AG04450 (cell line): ENCODE measurements around the gene SEC14L3. TPM values are rescaled to one million over a fixed set of nuclear protein-coding genes. Genes with fewer than 3 reads are reported as not detected.

ENCODE experiments used
- CTCF ChIA-PET: fragments of 300-600, 350-600 bp; formaldehyde crosslinking; extraction: SDS; loops from one replicate; lab custom pipeline; 2022; ENCODE audit warnings: antibody characterized with exemption, inconsistent platforms; lab: Charles Lee
- POLR2A ChIA-PET: fragments of 350-600 bp; formaldehyde crosslinking; extraction: SDS; loops from one replicate; lab custom pipeline; 2021; ENCODE audit warnings: antibody characterized with exemption, inconsistent platforms; lab: Yijun Ruan, JAX
- DNase-seq: peaks from one replicate; pipeline ENCODE4 v3.0.0-alpha.2; 2011; ENCODE audit warnings: low read depth, low spot score
- H3K27ac ChIP-seq: one replicate; pipeline ENCODE4 v1.5.1; 2012; ENCODE audit warnings: low read depth, low read length, control low read depth
- H3K27me3 ChIP-seq: one replicate; pipeline ENCODE4 v1.6.0; 2012; ENCODE audit warnings: low read length; ENCODE audit not compliant: control insufficient read depth, insufficient read depth
- H3K4me3 ChIP-seq: 2 replicates; pipeline ENCODE4 v1.5.1; 2011; ENCODE audit warnings: mild to moderate bottlenecking, low read depth, low read length, control low read depth
- H3K9me3 ChIP-seq: 2 replicates; pipeline ENCODE4 v1.5.1; 2012; ENCODE audit warnings: low read length; ENCODE audit not compliant: control insufficient read depth, insufficient read depth
- CTCF ChIP-seq: IDR thresholded peaks from 2 replicates; pipeline ENCODE4 v1.5.1; 2011; ENCODE audit warnings: low read depth, low read length, control low read depth, inconsistent platforms
- polyA plus RNA-seq: library from polyadenylated mRNA; depleted of rRNA; stranded (reverse); fragments of >200 nt; gene quantifications from 2 replicates; pipeline ENCODE4 v1.2.3, GENCODE V29; 2011

Gene SEC14L3
- polyA plus RNA-seq, 1 experiment = not detected

DNA sequence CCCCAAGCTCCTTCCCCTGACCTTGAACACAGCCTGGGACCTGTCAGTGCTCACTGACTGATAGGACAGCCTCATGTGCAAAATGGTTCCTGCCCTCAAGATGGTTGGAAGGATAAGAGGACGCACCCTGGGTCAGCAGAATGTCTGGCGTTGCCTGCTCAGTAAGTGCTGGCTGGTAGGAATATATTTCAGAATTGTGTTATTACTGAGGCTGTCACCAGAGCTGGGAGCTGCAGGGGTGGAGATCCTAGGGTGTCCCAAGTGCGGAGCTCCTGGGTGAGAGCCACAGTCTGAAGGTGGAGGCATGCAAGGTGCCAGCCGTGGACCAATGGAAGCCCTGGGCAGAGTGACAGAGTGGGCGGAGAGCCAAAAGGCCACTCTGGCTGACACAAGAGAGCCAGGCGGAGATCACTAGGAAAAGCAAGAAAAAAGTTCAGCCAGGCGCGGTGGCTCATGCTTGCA, 34.7 kb upstream of the SEC14L3 start:
- no peak for TF ChIP-seq CTCF
- CTCF ChIA-PET = interaction anchor here (0.5 to 0.6 kb wide), 2 partner anchors 16 to 1280 kb away, joined by 4 to 5 read pairs; no protein-coding TSS in a partner anchor
- Histone ChIP-seq H3K27me3 (peaks cover 29% of the 10 kb centered on the region), H3K9me3 (0 out of 2 replicates have a peak, but pooled peaks cover under 1% of the 10 kb centered on the region), H3K4me3 (no peak overlapping the region), H3K27ac (no peak overlapping the region)
- DNase-seq = no peak
- POLR2A ChIA-PET = no interaction called here

- TF ChIP-seq CTCF = no peak
- Histone ChIP-seq H3K27me3 (peaks cover 36% of the 10 kb centered on the region), H3K9me3 (no peaks in the 10 kb centered on the region), H3K27ac (no peak overlapping the region), H3K4me3 (no peak overlapping the region)
- no peak for DNase-seq
- CTCF ChIA-PET = no interaction called here
- POLR2A ChIA-PET = no interaction called here
Measured at GRCh38 chr22:30503551-30503950, 31.7 kb upstream of the SEC14L3 start.

GRCh38 chr22:30502911-30503310, 31.1 kb upstream of the SEC14L3 start:
- Histone ChIP-seq H3K4me3 (no peak overlapping the region), H3K9me3 (no peaks in the 10 kb centered on the region), H3K27ac (no peak overlapping the region), H3K27me3 (peaks cover 32% of the 10 kb centered on the region)
- no peak for TF ChIP-seq CTCF
- ChIA-PET POLR2A (no interaction called here), CTCF (interaction anchor here (1.7 kb wide), 1 partner anchor 17 kb away, joined by 6 read pairs; no protein-coding TSS in a partner anchor)
- DNase-seq = no peak

DNA sequence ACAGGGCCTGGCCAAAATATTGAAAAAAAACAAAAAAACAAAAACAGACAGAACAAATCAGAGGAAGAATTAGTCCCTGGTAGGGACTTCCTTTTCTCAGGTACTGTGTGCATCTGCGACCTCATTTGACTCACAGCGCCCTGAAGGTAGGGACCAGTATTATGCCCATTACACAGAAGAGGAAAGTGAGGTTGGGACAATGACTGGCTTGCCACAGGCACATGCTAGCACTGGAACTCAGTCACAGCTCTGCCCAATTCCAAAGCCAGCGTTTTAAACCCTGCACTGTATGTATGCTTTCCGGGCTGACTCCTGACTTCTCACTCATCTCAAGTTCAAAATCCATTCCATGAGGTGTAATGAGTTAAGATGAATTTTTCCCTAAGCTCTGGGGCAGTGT, 30.3 kb upstream of the SEC14L3 start:
- no peak overlapping the region for H3K27ac ChIP-seq
- H3K27me3 ChIP-seq = peaks cover 34% of the 10 kb centered on the region
- ChIA-PET CTCF (interaction anchor here (1.7 kb wide), 1 partner anchor 16 kb away, joined by 6 read pairs; no protein-coding TSS in a partner anchor), POLR2A (no interaction called here)
- H3K4me3 ChIP-seq = no peak overlapping the region
- no peak for TF ChIP-seq CTCF
- DNase-seq = no peak
- no peaks in the 10 kb centered on the region for H3K9me3 ChIP-seq

GRCh38 chr22:30500628-30501027, 28.8 kb upstream of the SEC14L3 start:
- H3K27ac ChIP-seq = no peak overlapping the region
- H3K4me3 ChIP-seq = no peak overlapping the region
- no peak for DNase-seq
- ChIA-PET CTCF (no interaction called here), POLR2A (no interaction called here)
- no peak for TF ChIP-seq CTCF
- peaks cover 30% of the 10 kb centered on the region for H3K27me3 ChIP-seq
- H3K9me3 ChIP-seq = no peaks in the 10 kb centered on the region
